Panc1 (cell line): Measurements from ENCODE around the gene SLC35C1. TPM values are rescaled to one million over a fixed set of nuclear protein-coding genes. Genes with fewer than 3 reads are reported as not detected.

ENCODE experiments used
- ATAC-seq: fragments of 200-7000 bp; cut with Tn5 transposase; 2 replicates; pipeline ENCODE4 v1.9.1; 2020; ENCODE audit warnings: mild to moderate bottlenecking, moderate library complexity
- BruUV-seq: library from RNA; stranded (reverse); fragments of 400-500 nt; replicated peaks from 2 replicates; lab custom pipeline; 2021; lab: Mats Ljungman, UMichigan
- CTCF ChIA-PET: fragments of 300-600 bp; sonication (Branson Sonifier 250); formaldehyde crosslinking; loops from one replicate; lab custom pipeline; 2022; ENCODE audit warnings: antibody characterized with exemption; lab: Charles Lee
- POLR2A ChIA-PET: fragments of 300-600 bp; sonication (Branson Sonifier 250); formaldehyde crosslinking; loops from one replicate; lab custom pipeline; 2022; ENCODE audit warnings: antibody characterized with exemption; lab: Charles Lee
- DNase-seq: peaks from one replicate; pipeline ENCODE4 v3.0.0-alpha.2; 2010; ENCODE audit warnings: low read depth, low spot score
- H3K27ac ChIP-seq: 2 replicates; pipeline ENCODE4 v1.5.1; 2011; ENCODE audit warnings: mild to moderate bottlenecking, low read length, inconsistent platforms
- H3K27me3 ChIP-seq: fragments of 200-500 bp; sonication (Bioruptor generic); 2 replicates; pipeline ENCODE4 v1.6.0; 2014; ENCODE audit warnings: low read length, inconsistent platforms; ENCODE audit not compliant: control insufficient read depth, insufficient read depth
- H3K36me3 ChIP-seq: fragments of 200-500 bp; sonication (Bioruptor generic); 2 replicates; pipeline ENCODE4 v1.5.1; 2014; ENCODE audit warnings: inconsistent platforms, mild to moderate bottlenecking, low read length, moderate library complexity; ENCODE audit not compliant: control insufficient read depth, insufficient read depth
- H3K4me1 ChIP-seq: 2 replicates; pipeline ENCODE4 v1.5.1; 2011; ENCODE audit warnings: inconsistent platforms, mild to moderate bottlenecking, low read length, moderate library complexity; ENCODE audit not compliant: control insufficient read depth, insufficient read depth
- H3K4me3 ChIP-seq, 2 experiments: 2 replicates each; pipeline ENCODE4 v1.5.1; 2011 to 2012; ENCODE audit warnings: low read depth in 2 of 2, low read length in 2 of 2, mild to moderate bottlenecking in 2 of 2, inconsistent platforms in 1 of 2, moderate library complexity in 1 of 2
- H3K9me3 ChIP-seq: fragments of 200-500 bp; sonication (Bioruptor generic); 2 replicates; pipeline ENCODE4 v1.5.1; 2014; ENCODE audit warnings: low read depth, mild to moderate bottlenecking, inconsistent platforms, low read length, moderate library complexity; ENCODE audit not compliant: control insufficient read depth, insufficient read depth
- POLR2AphosphoS5 ChIP-seq: IDR thresholded peaks from 2 replicates; pipeline ENCODE4 v1.6.1; 2012; ENCODE audit warnings: mild to moderate bottlenecking, low read depth, low read length, moderate library complexity
- SIN3A ChIP-seq: IDR thresholded peaks from 2 replicates; pipeline ENCODE4 v1.6.1; 2012; ENCODE audit warnings: low read depth, mild to moderate bottlenecking, low read length, moderate library complexity, borderline replicate concordance; ENCODE audit not compliant: insufficient read depth
- TCF7L2 ChIP-seq: IDR thresholded peaks from 2 replicates; pipeline ENCODE4 v1.6.1; 2011; ENCODE audit warnings: mild to moderate bottlenecking, low read depth, low read length, inconsistent platforms
- in situ Hi-C: cut with HindIII; loops from 2 replicates; pipeline ENCODE4 v1.10.0; 2016; ENCODE audit warnings: low sequenced_read_pairs, low pct_unique_long_range_greater_than_20kb
- intact Hi-C: fragments of 100-400 bp; cut with micrococcal nuclease; formaldehyde crosslinking; loops from one replicate; pipeline ENCODE4 v1.10.0; 2022; ENCODE audit not compliant: unreplicated experiment
- total RNA-seq: library from RNA; stranded (reverse); gene quantifications from one replicate; pipeline ENCODE4 v1.2.1, GENCODE V29; 2021; ENCODE audit not compliant: unreplicated experiment
- TF ChIP-seq, protein P1 (sequence below): fragments of 450-650 bp; IDR thresholded peaks from 2 replicates; pipeline ENCODE4 v1.5.1; 2017; ENCODE audit warnings: mild to moderate bottlenecking
- TF ChIP-seq, protein P2 (sequence below), 2 experiments: IDR thresholded peaks; 2 replicates each; pipeline ENCODE4 v1.6.1; 2011 to 2012; ENCODE audit warnings: low read depth in 2 of 2, control low read depth in 1 of 2, low read length in 1 of 2, mild to moderate bottlenecking in 1 of 2, moderate library complexity in 1 of 2; ENCODE audit not compliant: insufficient read depth in 1 of 2

The SLC35C1 gene
- total RNA-seq, 1 experiment from 2014 or later, result 13.4 TPM

DNA sequence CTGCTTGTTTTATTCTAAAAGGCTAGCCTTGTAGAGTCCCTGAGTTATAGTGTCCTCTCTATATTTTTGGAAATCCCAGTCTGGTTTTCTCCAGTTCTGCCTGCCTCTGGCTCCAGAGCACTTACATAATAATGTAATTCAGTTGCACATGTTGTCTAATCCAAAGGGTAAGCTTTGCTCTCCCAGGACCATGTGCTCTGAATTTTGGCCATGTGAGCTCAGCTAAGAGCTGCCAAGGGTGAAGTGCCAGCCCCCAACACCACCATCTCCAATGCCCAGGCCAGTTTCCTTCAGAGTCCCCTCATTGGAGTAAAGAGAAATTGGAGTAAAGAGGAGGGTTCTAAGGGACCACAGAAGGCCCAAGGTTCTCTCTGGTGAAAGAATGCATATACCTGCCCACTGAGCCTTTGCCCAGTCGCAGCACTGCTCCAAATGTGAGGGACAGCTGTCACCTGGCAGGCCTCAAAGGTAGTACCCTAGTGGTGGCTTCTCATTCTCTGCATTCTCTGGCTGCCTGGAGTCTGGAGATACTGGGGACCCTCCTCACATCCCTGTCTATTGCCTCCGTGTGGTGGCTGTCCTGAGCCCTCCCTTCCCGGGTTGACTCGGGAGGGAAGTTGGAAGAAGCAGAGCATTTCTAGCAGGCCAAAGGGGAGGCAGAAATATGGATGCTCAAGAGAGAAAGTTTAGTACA lies 47.2 kb downstream of the SLC35C1 start:
- ATAC-seq (no peak), DNase-seq (no peak)
- intact Hi-C loops, result no loop called here
- no peak overlapping the region for H3K27ac ChIP-seq
- ChIA-PET POLR2A (no interaction called here), CTCF (no interaction called here)
- H3K27me3 ChIP-seq, result no peaks in the 10 kb centered on the region
- BruUV-seq, result no TSS peak
- peaks cover 3% of the 10 kb centered on the region for H3K36me3 ChIP-seq
- TF ChIP-seq SIN3A (no peak), TCF7L2 (no peak), POLR2AphosphoS5 (no peak)
- TF ChIP-seq, protein P1, sequence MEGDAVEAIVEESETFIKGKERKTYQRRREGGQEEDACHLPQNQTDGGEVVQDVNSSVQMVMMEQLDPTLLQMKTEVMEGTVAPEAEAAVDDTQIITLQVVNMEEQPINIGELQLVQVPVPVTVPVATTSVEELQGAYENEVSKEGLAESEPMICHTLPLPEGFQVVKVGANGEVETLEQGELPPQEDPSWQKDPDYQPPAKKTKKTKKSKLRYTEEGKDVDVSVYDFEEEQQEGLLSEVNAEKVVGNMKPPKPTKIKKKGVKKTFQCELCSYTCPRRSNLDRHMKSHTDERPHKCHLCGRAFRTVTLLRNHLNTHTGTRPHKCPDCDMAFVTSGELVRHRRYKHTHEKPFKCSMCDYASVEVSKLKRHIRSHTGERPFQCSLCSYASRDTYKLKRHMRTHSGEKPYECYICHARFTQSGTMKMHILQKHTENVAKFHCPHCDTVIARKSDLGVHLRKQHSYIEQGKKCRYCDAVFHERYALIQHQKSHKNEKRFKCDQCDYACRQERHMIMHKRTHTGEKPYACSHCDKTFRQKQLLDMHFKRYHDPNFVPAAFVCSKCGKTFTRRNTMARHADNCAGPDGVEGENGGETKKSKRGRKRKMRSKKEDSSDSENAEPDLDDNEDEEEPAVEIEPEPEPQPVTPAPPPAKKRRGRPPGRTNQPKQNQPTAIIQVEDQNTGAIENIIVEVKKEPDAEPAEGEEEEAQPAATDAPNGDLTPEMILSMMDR, result no peak
- TF ChIP-seq, protein P2, sequence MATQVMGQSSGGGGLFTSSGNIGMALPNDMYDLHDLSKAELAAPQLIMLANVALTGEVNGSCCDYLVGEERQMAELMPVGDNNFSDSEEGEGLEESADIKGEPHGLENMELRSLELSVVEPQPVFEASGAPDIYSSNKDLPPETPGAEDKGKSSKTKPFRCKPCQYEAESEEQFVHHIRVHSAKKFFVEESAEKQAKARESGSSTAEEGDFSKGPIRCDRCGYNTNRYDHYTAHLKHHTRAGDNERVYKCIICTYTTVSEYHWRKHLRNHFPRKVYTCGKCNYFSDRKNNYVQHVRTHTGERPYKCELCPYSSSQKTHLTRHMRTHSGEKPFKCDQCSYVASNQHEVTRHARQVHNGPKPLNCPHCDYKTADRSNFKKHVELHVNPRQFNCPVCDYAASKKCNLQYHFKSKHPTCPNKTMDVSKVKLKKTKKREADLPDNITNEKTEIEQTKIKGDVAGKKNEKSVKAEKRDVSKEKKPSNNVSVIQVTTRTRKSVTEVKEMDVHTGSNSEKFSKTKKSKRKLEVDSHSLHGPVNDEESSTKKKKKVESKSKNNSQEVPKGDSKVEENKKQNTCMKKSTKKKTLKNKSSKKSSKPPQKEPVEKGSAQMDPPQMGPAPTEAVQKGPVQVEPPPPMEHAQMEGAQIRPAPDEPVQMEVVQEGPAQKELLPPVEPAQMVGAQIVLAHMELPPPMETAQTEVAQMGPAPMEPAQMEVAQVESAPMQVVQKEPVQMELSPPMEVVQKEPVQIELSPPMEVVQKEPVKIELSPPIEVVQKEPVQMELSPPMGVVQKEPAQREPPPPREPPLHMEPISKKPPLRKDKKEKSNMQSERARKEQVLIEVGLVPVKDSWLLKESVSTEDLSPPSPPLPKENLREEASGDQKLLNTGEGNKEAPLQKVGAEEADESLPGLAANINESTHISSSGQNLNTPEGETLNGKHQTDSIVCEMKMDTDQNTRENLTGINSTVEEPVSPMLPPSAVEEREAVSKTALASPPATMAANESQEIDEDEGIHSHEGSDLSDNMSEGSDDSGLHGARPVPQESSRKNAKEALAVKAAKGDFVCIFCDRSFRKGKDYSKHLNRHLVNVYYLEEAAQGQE (IDR thresholded peaks at IDR 0.05; ENCODE audit: insufficient read depth in 1 of 2, low read depth in 2 of 2, low read length in 1 of 2), result no peak
- no peaks in the 10 kb centered on the region for H3K9me3 ChIP-seq
- H3K4me1 ChIP-seq, result peaks cover 7% of the 10 kb centered on the region; the same call in 1 of the 2 replicates
- H3K4me3 ChIP-seq, result no peak overlapping the region
- in situ Hi-C loops, result no loop called here

- Histone ChIP-seq H3K9me3 (no peaks in the 10 kb centered on the region), H3K36me3 (peaks cover 4% of the 10 kb centered on the region), H3K4me3 (no peak overlapping the region), H3K27me3 (no peaks in the 10 kb centered on the region), H3K27ac (no peak overlapping the region), H3K4me1 (peaks cover 7% of the 10 kb centered on the region; the same call in 1 of the 2 replicates)
- ChIA-PET CTCF (no interaction called here), POLR2A (no interaction called here)
- BruUV-seq, result no TSS peak
- no peak for ATAC-seq
- intact Hi-C loops (no loop called here), in situ Hi-C loops (no loop called here)
- TF ChIP-seq TCF7L2, result no peak
- TF ChIP-seq, protein P2 (IDR thresholded peaks at IDR 0.05; ENCODE audit: insufficient read depth in 1 of 2, low read depth in 2 of 2, low read length in 1 of 2), result no peak
- TF ChIP-seq POLR2AphosphoS5, result no peak
- TF ChIP-seq SIN3A, result no peak
- TF ChIP-seq, protein P1, result no peak
- DNase-seq, result no peak
Observed at GRCh38 chr11:45852712-45853101, 47.8 kb downstream of the SLC35C1 start.
